SK-N-MC (cell line): Measurements from ENCODE around the gene NRXN3.

Experiments
- DNase-seq: peaks from one replicate; pipeline ENCODE4 v3.0.0-alpha.2; 2011; ENCODE audit warnings: low read depth, low spot score
- H3K27ac ChIP-seq: fragments of 200-600 bp; sonication (generic); 2 replicates; pipeline ENCODE4 v1.5.1; 2016; ENCODE audit warnings: mixed run types
- H3K36me3 ChIP-seq: fragments of 200-600 bp; sonication (generic); 2 replicates; pipeline ENCODE4 v1.6.1; 2017; ENCODE audit warnings: antibody characterized with exemption, low read length, mixed read lengths; ENCODE audit not compliant: insufficient read depth
- H3K4me3 ChIP-seq: fragments of 200-600 bp; sonication (generic); 2 replicates; pipeline ENCODE4 v1.5.1; 2016
- H3K9ac ChIP-seq: fragments of 200-600 bp; sonication (generic); 2 replicates; pipeline ENCODE4 v1.8.0; 2017; ENCODE audit warnings: mixed run types, mixed read lengths; ENCODE audit not compliant: insufficient read length
- H3K9me3 ChIP-seq: fragments of 200-600 bp; sonication (generic); 2 replicates; pipeline ENCODE4 v1.6.1; 2017; ENCODE audit warnings: low read depth, mild to moderate bottlenecking, antibody characterized with exemption, low read length, moderate library complexity, mixed read lengths
- EZH2 ChIP-seq: fragments of 200-600 bp; sonication (generic); IDR thresholded peaks from one replicate; pipeline ENCODE4 v1.6.1; 2017; ENCODE audit warnings: antibody characterized with exemption
- FOXP2 ChIP-seq: optimal IDR thresholded peaks from 2 replicates; pipeline ENCODE3; 2011; ENCODE audit warnings: mild to moderate bottlenecking, moderate library complexity; ENCODE audit not compliant: insufficient read depth; ENCODE audit errors: extremely low read length, control extremely low read depth
- POLR2AphosphoS5 ChIP-seq: IDR thresholded peaks from 2 replicates; pipeline ENCODE4 v1.6.1; 2012; ENCODE audit warnings: mild to moderate bottlenecking, low read depth, low read length, borderline replicate concordance

NRXN3 gene

DNA sequence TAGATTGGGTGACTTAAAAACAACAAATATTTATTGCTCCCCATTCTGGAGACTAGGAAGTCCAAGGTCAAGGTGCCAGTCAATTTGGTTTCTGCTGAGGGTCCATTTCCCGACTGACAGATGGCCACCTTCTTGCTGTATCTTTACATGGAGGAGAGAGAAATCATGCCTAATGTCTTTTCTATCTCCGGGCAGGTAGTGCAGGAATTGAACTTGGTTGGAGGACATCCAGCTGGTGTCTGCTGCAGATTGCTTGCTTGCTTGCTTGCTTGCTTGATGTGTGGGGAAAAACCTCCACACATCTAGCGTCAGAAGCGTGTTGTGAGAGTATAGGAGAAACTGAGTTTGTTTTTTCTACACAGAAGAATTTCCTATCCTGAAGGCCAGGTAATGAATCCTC lies 1479.7 kb downstream of the NRXN3 start:
- no peaks in the 10 kb centered on the region for H3K9me3 ChIP-seq
- H3K27ac ChIP-seq, result no peak overlapping the region
- TF ChIP-seq POLR2AphosphoS5 (no peak), FOXP2 (no peak), EZH2 (no peak)
- no peak for DNase-seq
- H3K9ac ChIP-seq, result no peak overlapping the region
- no peaks in the 10 kb centered on the region for H3K36me3 ChIP-seq
- no peak overlapping the region for H3K4me3 ChIP-seq

- DNase-seq, result no peak
- H3K27ac ChIP-seq, result no peak overlapping the region
- no peak overlapping the region for H3K9ac ChIP-seq
- TF ChIP-seq EZH2, result no peak
- TF ChIP-seq POLR2AphosphoS5, result no peak
- no peaks in the 10 kb centered on the region for H3K36me3 ChIP-seq
- no peak overlapping the region for H3K4me3 ChIP-seq
- H3K9me3 ChIP-seq, result no peaks in the 10 kb centered on the region
These were observed 1482.5 kb downstream of the NRXN3 start for GRCh38 chr14:79652513-79653307.

GRCh38 chr14:79656056-79656455 lies 1485.9 kb downstream of the NRXN3 start:
- TF ChIP-seq FOXP2 (no peak), EZH2 (no peak), POLR2AphosphoS5 (no peak)
- no peak overlapping the region for H3K9ac ChIP-seq
- no peaks in the 10 kb centered on the region for H3K9me3 ChIP-seq
- no peak overlapping the region for H3K4me3 ChIP-seq
- no peak for DNase-seq
- H3K27ac ChIP-seq, result no peak overlapping the region
- no peaks in the 10 kb centered on the region for H3K36me3 ChIP-seq

DNA sequence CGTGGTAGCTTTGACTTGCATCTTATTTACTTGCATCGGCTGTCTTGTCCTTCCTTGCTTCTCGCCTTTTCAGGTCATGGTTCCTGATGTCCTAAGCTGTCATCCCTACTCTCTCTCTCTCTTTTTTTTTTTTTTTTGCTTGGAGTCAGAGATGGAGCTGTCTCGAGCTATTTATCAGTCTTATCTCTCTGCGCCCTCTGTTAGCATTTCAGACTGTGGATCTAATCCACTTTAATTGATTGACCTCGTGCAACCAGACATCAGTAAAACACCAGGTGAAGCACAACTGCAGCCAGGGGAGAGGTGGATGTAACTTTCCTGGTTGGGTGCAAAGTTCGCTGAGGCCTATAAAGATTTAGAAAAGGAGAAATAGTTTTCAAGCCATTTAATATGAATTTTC lies 1486.3 kb downstream of the NRXN3 start:
- H3K9me3 ChIP-seq, result no peaks in the 10 kb centered on the region
- DNase-seq, result no peak
- H3K27ac ChIP-seq, result no peak overlapping the region
- H3K36me3 ChIP-seq, result no peaks in the 10 kb centered on the region
- H3K4me3 ChIP-seq, result no peak overlapping the region
- TF ChIP-seq EZH2, result no peak
- no peak for TF ChIP-seq POLR2AphosphoS5
- no peak for TF ChIP-seq FOXP2
- H3K9ac ChIP-seq, result no peak overlapping the region

- H3K9ac ChIP-seq, result no peak overlapping the region
- DNase-seq, result no peak
- H3K27ac ChIP-seq, result no peak overlapping the region
- no peak for TF ChIP-seq FOXP2
- TF ChIP-seq POLR2AphosphoS5, result no peak
- H3K9me3 ChIP-seq, result no peaks in the 10 kb centered on the region
- no peak overlapping the region for H3K4me3 ChIP-seq
- H3K36me3 ChIP-seq, result no peaks in the 10 kb centered on the region
These were observed 1488.0 kb downstream of the NRXN3 start for GRCh38 chr14:79658221-79658620.

GRCh38 chr14:79658769-79659168 lies 1488.6 kb downstream of the NRXN3 start:
- no peak for TF ChIP-seq POLR2AphosphoS5
- no peak for TF ChIP-seq EZH2
- TF ChIP-seq FOXP2, result no peak
- Histone ChIP-seq H3K9ac (no peak overlapping the region), H3K9me3 (no peaks in the 10 kb centered on the region), H3K4me3 (no peak overlapping the region), H3K27ac (no peak overlapping the region), H3K36me3 (no peaks in the 10 kb centered on the region)
- DNase-seq, result no peak

- no peak for DNase-seq
- TF ChIP-seq FOXP2, result no peak
- no peak for TF ChIP-seq EZH2
- TF ChIP-seq POLR2AphosphoS5, result no peak
- Histone ChIP-seq H3K27ac (no peak overlapping the region), H3K9me3 (no peaks in the 10 kb centered on the region), H3K9ac (no peak overlapping the region), H3K4me3 (no peak overlapping the region), H3K36me3 (no peaks in the 10 kb centered on the region)
These were observed 1490.1 kb downstream of the NRXN3 start for GRCh38 chr14:79660053-79660939.

DNA sequence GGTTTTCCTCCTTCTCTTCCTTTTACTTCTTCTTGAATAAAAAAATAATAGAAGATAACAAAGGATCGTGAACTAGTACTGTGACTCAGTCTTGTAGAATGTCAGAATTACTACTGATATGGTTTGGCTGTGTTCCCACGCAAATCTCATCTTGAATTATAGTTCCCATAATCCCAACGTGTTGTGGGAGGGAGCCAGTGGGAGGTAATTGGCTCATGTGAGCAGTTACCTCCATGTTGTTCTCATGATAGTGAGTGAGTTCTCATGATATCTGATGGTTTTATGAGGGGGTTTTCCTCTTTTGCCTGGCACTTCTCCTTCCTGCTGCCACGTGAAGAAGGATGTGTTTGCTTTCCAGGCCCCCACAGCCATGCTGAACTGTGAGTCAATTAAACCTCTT lies 1491.6 kb downstream of the NRXN3 start:
- H3K4me3 ChIP-seq, result no peak overlapping the region
- no peaks in the 10 kb centered on the region for H3K36me3 ChIP-seq
- H3K9ac ChIP-seq, result no peak overlapping the region
- no peak overlapping the region for H3K27ac ChIP-seq
- TF ChIP-seq EZH2 (no peak), FOXP2 (no peak), POLR2AphosphoS5 (no peak)
- H3K9me3 ChIP-seq, result no peaks in the 10 kb centered on the region
- DNase-seq, result no peak
